Chondrocyte (in vitro differentiated cells): ENCODE data around the gene HTR1B. TPM values are rescaled to one million over a fixed set of nuclear protein-coding genes. Genes with fewer than 3 reads are reported as not detected.

Experiments used
- DNase-seq: peaks from one replicate; pipeline ENCODE4 v3.0.0; 2021; ENCODE audit warnings: mixed read lengths, low spot score
- H3K27ac Mint-ChIP-seq: one replicate; pipeline ENCODE4 v1.8.0; 2021; ENCODE audit warnings: mild to moderate bottlenecking, moderate library complexity, mixed read lengths; ENCODE audit not compliant: unreplicated experiment
- H3K27me3 Mint-ChIP-seq: 2 replicates; pipeline ENCODE4 v1.8.0; 2021; ENCODE audit warnings: low read depth, mixed read lengths
- H3K36me3 Mint-ChIP-seq: 2 replicates; pipeline ENCODE4 v1.8.0; 2021; ENCODE audit warnings: low read depth, mixed read lengths
- H3K4me1 Mint-ChIP-seq: 2 replicates; pipeline ENCODE4 v1.8.0; 2021; ENCODE audit warnings: low read depth, mild to moderate bottlenecking, mixed read lengths
- H3K4me3 Mint-ChIP-seq: one replicate; pipeline ENCODE4 v1.8.0; 2021; ENCODE audit warnings: mild to moderate bottlenecking, moderate library complexity, mixed read lengths; ENCODE audit not compliant: unreplicated experiment
- H3K9me3 Mint-ChIP-seq: 2 replicates; pipeline ENCODE4 v1.8.0; 2021; ENCODE audit warnings: low read depth, mixed read lengths
- CTCF ChIP-seq: fragments of 200-600 bp; sonication (generic); IDR thresholded peaks from 2 replicates; pipeline ENCODE4 v1.5.0; 2021; ENCODE audit warnings: antibody characterized with exemption, mild to moderate bottlenecking, moderate library complexity
- total RNA-seq: library from RNA; stranded (reverse); gene quantifications from 3 replicates; pipeline ENCODE4 v1.2.1, GENCODE V29; 2021

The HTR1B gene
- total RNA-seq, 1 donor from 2014 or later = 0.57 TPM

DNA sequence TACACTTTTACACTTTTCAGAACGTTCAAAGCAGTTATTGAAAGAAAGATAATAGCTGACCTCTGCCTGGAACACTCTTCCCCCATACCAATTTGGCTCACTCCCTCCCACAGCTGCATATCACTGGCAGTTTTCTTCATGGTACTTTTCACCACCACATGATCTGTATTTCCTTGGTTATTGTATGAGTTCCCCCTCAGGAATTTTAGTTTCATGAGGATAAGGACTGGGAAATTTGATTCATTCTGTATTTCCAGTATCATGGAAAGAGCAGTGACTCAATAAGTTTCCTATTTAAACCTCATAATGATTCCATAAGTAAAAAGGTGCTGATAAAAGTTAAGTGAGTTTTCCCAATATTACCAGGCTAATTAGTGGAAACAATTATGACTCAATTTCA lies 16.0 kb downstream of the HTR1B start:
- Mint-ChIP-seq H3K27me3 (no peaks in the 10 kb centered on the region), H3K4me1 (peaks cover 6% of the 10 kb centered on the region), H3K36me3 (no peaks in the 10 kb centered on the region), H3K27ac (no peak overlapping the region), H3K4me3 (no peak overlapping the region), H3K9me3 (no peaks in the 10 kb centered on the region)
- no peak for TF ChIP-seq CTCF
- DNase-seq = no peak

- H3K27ac Mint-ChIP-seq = no peak overlapping the region
- H3K27me3 Mint-ChIP-seq = no peaks in the 10 kb centered on the region
- no peak overlapping the region for H3K4me3 Mint-ChIP-seq
- no peaks in the 10 kb centered on the region for H3K36me3 Mint-ChIP-seq
- no peak for TF ChIP-seq CTCF
- no peak for DNase-seq
- no peaks in the 10 kb centered on the region for H3K9me3 Mint-ChIP-seq
- H3K4me1 Mint-ChIP-seq = peaks cover 6% of the 10 kb centered on the region
These were observed 17.0 kb downstream of the HTR1B start for GRCh38 chr6:77446249-77446648.

- H3K36me3 Mint-ChIP-seq = no peaks in the 10 kb centered on the region
- H3K27me3 Mint-ChIP-seq = no peaks in the 10 kb centered on the region
- no peak for DNase-seq
- H3K27ac Mint-ChIP-seq = no peak overlapping the region
- H3K4me3 Mint-ChIP-seq = no peak overlapping the region
- TF ChIP-seq CTCF = no peak
- no peaks in the 10 kb centered on the region for H3K9me3 Mint-ChIP-seq
- H3K4me1 Mint-ChIP-seq = peaks cover 6% of the 10 kb centered on the region
These were observed 18.1 kb downstream of the HTR1B start for GRCh38 chr6:77445214-77445613.

DNA sequence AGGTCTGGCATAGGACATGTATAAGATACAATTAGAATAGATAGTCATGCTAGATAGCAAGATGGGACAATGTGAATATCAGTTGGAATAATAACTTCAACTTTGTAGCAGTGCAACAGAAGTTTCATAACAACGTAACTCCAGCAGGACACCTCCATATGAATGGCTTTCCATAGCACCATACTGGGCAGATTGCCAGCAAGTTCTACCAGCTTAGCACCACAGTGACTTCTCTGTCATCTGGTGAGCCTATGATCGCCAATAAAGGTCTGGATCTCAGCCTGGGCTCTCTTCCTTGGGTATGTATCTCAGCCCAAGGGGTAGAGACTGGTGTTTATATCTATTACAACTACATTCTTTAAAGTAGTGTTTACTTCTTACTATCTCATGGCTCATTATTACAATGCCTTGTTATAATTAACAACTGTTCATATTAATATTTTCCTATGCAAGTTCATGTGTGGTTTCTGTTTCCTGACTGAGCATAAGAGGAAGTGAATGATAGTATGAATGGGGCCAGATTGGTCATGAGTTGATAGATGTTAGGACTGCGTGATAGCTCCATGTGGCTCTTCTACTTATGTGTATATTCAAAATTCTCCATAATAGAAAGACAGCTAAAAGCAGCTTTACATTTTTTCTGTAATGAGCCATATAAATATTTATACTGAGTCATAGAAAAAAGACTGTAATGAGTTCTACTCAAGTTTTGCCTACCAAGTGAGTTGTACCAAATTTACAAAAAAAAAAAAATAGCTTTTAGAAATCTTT lies 22.9 kb downstream of the HTR1B start:
- Mint-ChIP-seq H3K4me1 (no peaks in the 10 kb centered on the region), H3K4me3 (no peak overlapping the region), H3K27me3 (no peaks in the 10 kb centered on the region), H3K36me3 (no peaks in the 10 kb centered on the region), H3K27ac (no peak overlapping the region), H3K9me3 (no peaks in the 10 kb centered on the region)
- no peak for DNase-seq
- no peak for TF ChIP-seq CTCF

GRCh38 chr6:77433888-77434287 lies 29.4 kb downstream of the HTR1B start:
- H3K4me3 Mint-ChIP-seq = no peak overlapping the region
- no peak for TF ChIP-seq CTCF
- DNase-seq = no peak
- no peaks in the 10 kb centered on the region for H3K4me1 Mint-ChIP-seq
- no peaks in the 10 kb centered on the region for H3K9me3 Mint-ChIP-seq
- H3K27me3 Mint-ChIP-seq = peaks cover 3% of the 10 kb centered on the region
- H3K27ac Mint-ChIP-seq = no peak overlapping the region
- H3K36me3 Mint-ChIP-seq = no peaks in the 10 kb centered on the region
